IPS-11a (cell line): Measurements from ENCODE around the gene CEP131.

ENCODE experiments used
- H3K4me3 ChIP-seq: one replicate; pipeline ENCODE4 v1.5.1; 2013; ENCODE audit warnings: low read depth, low read length, control low read depth

CEP131 gene

GRCh38 chr17:81189670-81190530 is 32.9 kb downstream of the CEP131 start:
- H3K4me3 ChIP-seq: no peak overlapping the region

DNA sequence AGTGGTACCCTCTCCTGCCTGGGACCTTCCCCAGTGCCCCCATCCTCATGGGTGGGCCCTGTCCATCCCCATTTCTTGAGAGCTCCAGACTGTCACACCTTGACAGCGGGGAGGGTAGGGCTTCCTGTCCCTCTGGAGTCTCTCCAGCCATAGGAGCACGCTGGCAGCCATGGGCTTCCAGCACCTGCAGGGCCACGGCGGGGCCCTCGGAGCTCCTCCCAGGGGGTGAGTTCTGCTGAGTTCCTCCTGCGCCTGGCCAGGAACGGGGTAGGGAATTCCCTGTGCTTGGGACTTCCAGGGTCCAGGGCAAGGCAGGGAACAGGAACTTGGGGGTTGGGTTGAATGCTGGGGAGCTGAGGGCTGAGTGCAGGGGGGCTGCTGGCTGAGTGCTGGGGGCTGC is 33.7 kb downstream of the CEP131 start:
- no peak overlapping the region for H3K4me3 ChIP-seq

- no peak overlapping the region for H3K4me3 ChIP-seq
Measured at GRCh38 chr17:81188491-81188840, 34.3 kb downstream of the CEP131 start.

GRCh38 chr17:81187586-81188490 is 34.9 kb downstream of the CEP131 start:
- no peak overlapping the region for H3K4me3 ChIP-seq

- H3K4me3 ChIP-seq: no peak overlapping the region
Measured at GRCh38 chr17:81187120-81187519, 35.6 kb downstream of the CEP131 start.

- no peak overlapping the region for H3K4me3 ChIP-seq
Measured at GRCh38 chr17:81186203-81186602, 36.6 kb downstream of the CEP131 start.

DNA sequence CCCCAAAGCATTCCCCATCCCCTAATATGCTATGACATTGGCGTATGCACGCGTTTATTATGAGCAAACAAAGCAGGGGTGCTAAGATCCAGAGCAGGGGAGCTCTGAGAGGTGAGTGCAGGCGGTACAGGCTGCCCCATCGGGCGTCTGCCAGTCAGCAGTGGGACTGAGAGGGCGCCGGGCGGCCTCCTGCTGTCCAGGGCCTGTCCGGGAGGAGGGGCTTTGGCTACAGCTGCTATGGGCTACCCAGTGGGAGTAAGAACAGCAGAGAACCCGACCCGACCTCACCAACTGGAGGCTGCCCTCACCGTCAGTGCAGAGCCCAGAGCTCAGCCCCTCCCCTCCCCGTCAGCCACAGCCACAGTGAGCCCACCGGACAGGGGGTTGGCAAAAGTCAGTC is 38.2 kb downstream of the CEP131 start:
- H3K4me3 ChIP-seq: no peak overlapping the region

- H3K4me3 ChIP-seq: no peak overlapping the region
Measured at GRCh38 chr17:81183807-81184206, 39.0 kb downstream of the CEP131 start.

DNA sequence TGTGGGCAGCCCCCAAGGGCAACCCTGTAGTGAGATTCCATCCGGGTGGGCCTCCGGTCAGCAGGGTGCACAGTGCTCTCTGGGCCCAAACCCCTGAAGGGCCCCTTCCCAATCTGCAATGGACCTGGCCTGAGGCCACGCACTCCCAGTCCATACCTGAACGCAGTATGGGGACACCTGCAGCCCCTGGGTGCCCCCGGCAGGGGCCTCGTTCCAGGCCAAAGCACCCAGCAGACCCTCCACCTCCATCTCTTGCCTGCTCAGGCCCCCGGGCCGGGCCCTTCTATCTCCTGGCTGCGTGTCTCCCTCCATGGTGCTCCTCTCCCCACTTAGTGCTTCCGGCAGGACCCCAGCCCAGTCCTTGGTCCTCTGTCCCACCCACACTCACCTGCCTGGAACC is 39.4 kb downstream of the CEP131 start:
- H3K4me3 ChIP-seq: no peak overlapping the region

- no peak overlapping the region for H3K4me3 ChIP-seq
Measured at GRCh38 chr17:81182596-81182995, 40.2 kb downstream of the CEP131 start.

DNA sequence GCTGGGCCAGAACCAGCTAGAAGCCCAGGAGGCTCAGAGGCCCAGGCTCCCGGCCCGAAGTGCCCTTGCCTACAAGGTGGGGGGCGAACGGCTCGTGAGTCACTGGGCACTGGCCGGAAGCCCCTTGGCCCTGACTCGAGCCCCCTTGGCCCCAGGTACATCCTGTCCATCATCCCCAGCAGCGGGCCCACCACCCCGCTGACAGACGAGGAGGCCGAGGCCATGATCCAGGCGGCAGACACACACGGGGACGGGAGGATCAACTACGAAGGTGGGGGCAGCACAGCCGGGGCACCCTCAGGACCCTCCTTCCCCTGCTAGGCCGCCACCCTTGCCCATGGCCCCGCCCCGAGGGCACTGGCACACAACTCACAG is 41.0 kb downstream of the CEP131 start:
- H3K4me3 ChIP-seq: no peak overlapping the region

DNA sequence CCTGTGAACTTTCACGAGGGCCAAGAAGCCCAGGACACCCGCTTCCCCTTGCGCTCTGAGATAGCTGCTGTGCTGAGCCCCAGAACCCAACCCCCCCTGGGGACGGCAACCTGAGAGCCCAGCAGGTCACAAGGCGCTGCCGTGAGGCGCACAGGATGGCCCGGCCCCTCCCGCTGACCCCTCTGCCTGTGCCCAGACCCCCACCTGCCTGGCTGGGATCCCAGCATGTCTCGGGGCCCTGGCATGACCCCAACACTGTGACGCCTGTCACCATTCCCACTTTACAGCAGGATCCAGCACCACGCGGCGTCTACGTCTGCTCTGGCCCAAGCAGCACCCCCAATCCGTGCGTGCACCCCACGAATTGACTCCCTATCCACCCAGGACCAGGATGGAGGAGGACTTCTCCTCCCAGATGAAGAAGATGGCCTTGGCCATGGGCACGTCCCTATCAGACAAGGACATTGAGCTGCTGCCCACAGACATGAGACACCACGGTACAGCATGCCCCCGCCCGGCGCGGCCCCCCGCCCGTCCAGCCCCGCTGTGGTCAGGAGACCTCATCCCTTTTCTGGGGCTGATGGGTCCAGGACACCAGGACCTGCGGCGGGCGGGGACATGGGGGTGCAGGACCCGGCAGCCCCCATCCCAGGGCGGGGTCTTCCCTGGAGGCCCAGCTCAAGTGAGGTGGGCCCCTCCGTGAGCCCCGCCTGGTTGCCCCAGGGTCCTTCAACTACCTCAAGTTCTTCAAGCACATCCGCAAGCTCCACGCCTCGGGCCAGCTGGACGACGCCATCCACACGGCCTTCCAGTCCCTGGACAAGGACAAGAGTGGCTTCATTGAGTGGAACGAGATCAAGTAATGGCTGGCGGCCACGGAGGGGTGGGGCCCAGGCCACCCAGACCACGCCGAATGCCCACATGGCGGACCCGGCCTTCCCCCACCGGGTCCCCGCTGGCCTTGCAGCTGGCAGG is 41.6 kb downstream of the CEP131 start:
- H3K4me3 ChIP-seq: no peak overlapping the region

- no peak overlapping the region for H3K4me3 ChIP-seq
Measured at GRCh38 chr17:81179861-81180260, 42.9 kb downstream of the CEP131 start.

GRCh38 chr17:81179220-81179619 is 43.5 kb downstream of the CEP131 start:
- H3K4me3 ChIP-seq: no peak overlapping the region

DNA sequence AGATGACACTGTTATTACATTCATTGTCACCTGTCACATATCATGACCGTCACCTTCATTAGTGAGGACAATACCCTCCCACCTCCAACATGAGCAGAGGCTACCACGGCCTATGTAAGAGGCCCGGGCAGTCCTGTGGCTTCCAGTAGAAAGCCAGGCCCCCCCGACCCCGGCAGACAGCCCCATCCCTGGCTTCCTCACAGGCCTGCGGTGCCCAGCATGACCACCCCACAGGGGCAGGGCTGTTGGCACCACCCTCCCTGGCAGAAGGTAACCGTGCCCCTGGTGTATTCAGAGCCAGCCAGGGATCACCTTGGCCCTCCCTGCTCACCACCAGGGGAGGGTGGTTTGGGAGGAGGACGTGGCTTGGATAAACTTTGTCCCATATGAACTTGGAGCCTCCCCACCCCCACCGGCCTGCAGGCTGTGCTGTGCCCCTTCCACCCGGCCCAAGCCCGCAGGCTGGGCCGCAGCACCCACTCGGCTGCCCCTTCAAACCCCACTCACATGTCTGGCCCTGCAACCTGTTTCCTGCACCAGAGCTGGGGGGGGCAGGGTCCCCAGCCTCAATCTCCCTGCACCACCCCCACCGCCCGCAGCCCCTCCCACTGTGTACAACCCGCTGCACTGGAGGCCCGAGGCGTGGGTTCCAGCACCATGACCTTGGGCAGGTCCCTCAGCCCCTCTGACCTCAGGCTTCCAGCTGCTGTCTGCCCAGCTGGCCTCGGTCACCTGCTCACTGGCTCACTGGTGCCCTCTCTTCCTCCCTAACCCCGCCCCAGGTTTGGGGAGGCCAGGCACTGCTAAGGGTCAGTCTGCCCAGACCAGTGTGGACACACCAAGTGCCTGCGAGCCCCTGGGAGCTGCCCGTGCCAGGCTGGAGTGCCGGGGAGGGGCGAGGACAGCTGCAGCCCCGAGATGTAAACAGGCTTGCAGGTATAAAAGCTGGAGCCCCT is 44.4 kb downstream of the CEP131 start:
- H3K4me3 ChIP-seq: no peak overlapping the region

DNA sequence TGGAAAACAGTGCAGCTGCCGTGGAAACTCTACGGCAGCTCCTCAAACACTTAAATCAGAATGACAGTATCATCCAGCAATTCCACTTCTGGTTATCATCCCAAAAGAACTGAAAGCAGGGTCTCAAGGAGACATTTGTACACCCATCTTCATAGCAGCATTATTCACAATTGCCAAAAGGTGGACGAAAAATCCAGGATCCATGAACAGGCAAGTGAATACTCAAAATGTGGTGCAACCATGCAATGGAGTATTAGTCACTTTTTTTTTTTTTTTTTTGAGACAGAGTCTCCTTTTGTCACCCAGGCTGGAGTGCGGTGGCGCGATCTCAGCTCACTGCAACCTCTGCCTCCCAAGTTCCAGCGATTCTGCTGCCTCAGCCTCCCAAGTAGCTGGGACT is 46.1 kb downstream of the CEP131 start:
- no peak overlapping the region for H3K4me3 ChIP-seq

- H3K4me3 ChIP-seq: no peak overlapping the region
Measured at GRCh38 chr17:81173762-81174155, 49.0 kb downstream of the CEP131 start.

GRCh38 chr17:81173052-81173761 is 49.6 kb downstream of the CEP131 start:
- no peak overlapping the region for H3K4me3 ChIP-seq

- H3K4me3 ChIP-seq: no peak overlapping the region
Measured at GRCh38 chr17:81171941-81172340, 50.8 kb downstream of the CEP131 start.
